NOMO-1 treated with dmso at 0.1 percent for 144 hours (cell line): ENCODE measurements around the gene CRABP1.
A peak's percentile ranks its signal among the peaks of the same experiment; 100 is the strongest.

ENCODE experiments used
- DNase-seq: peaks from one replicate; lab custom pipeline; 2025; ENCODE audit not compliant: unreplicated experiment; lab: John Stamatoyannopoulos, UW

The CRABP1 gene

GRCh38 chr15:78316283-78317083 lies 23.7 kb upstream of the CRABP1 start:
- DNase-seq, result no peak

DNA sequence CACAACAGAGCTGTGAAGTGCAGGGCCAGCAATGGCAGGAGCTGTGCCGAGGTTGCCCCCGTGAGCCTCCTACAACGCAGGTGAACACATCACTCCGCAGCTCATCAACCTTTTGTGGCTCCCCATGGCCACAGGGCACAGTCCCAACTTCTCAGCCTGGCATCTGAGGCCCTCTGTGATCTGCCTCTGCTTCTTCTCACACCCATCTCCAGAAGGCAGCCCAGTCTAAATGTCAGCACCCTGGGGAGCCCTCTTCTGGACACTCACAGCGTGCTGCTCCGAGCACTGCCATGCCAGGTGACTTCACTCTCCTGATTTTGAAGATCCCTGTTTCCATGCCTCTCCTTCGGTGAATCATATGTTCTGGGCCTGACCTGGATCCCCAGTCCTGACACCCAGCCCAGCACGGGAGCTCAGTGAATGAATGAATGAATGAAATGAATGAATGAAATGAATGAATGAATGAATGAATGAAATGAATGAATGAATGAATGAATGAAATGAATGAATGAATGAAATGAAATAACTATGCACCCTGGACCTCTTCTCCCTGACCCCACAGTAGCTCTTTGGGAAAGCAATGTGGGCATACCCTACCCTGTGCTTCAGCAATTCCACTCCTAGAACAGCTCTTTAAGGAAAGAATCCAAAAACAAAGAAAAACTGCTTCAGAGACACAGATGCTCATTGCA lies 22.9 kb upstream of the CRABP1 start:
- no peak for DNase-seq

DNA sequence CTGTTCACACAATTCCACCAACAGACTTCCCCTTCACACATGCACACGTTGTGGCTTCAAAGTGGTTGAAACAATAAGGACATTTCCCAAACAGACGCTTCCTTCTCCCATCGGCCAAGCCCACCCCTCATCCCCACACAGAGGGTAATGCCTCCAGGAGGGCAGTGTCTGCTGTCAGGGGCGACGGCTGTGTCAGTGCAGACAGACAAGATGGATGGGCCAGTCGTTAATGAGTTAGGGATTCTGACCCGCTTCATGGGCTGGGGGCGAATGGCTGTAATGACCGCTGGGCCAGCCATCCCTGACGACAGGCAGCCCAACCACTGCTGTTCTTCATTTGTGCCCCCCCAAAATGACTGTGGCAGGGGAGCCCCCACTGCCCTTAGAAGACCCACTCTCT lies 20.6 kb upstream of the CRABP1 start:
- no peak for DNase-seq

- DNase-seq, result no peak
These were observed 20.0 kb upstream of the CRABP1 start for GRCh38 chr15:78320183-78320582.

- DNase-seq, result no peak
These were observed 19.0 kb upstream of the CRABP1 start for GRCh38 chr15:78321041-78321570.

DNA sequence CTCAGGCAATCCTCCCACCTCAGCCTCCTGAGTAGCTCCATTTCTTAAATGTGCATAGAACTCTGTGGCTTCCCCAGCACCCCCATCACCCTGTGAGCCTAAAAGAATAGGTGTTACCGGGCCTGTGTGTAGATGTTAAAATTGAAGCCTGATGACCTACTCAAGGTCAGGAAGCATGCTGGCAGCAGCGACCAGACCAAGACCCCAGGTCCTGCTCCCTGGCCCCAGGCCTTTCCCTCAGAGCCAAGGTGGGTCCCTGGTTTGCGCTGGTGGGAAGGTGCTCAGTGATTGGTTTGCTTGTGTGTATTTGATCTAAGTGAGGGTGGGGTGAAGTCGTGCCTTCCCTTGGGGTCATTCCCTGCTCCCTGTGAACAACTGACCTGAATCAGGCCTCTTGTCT lies 18.4 kb upstream of the CRABP1 start:
- no peak for DNase-seq

DNA sequence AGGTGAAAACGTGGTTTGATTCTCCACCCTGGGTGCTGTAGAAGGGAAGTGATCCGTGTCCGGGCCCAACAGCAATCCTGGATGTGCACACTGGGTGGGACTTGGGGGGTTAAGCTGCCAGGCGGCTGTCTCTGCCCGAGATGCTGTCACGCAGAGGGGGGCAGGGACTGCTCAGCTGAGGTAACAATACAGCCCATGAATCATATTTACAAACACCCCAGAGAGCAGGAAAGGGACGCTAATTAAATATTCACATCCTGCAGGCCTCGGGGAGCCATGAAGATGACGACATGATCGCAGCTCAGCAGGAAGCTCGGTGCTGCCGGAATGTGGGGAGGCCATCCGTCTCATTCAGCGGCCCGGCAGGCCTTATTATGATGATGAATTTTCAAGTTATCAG lies 17.9 kb upstream of the CRABP1 start:
- DNase-seq, result no peak

- peak; percentile 29 for DNase-seq
These were observed 17.2 kb upstream of the CRABP1 start for GRCh38 chr15:78322724-78323521.

DNA sequence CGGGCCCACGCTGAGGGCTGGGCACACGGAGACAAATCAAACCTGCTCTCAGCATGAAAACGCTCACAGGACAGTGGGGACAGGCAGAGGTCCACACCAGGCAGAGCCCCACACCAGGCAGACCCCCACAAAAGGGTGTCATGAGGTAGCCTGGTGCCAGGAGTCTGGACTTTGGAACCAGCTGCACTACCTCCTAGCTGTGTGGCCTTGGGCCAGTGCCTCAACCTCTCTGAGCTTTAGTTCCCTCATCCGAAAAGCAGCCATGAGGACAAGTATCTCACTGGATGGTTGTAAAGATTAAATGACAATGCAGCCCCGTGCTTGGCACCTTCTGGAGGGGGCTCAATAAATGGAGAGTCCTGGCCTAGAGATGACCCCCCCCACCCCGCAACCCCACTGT lies 16.5 kb upstream of the CRABP1 start:
- DNase-seq, result no peak

GRCh38 chr15:78324144-78324543 lies 16.0 kb upstream of the CRABP1 start:
- DNase-seq, result no peak

GRCh38 chr15:78325092-78325843 lies 14.9 kb upstream of the CRABP1 start:
- no peak for DNase-seq

GRCh38 chr15:78327466-78327865 lies 12.7 kb upstream of the CRABP1 start:
- DNase-seq, result no peak

DNA sequence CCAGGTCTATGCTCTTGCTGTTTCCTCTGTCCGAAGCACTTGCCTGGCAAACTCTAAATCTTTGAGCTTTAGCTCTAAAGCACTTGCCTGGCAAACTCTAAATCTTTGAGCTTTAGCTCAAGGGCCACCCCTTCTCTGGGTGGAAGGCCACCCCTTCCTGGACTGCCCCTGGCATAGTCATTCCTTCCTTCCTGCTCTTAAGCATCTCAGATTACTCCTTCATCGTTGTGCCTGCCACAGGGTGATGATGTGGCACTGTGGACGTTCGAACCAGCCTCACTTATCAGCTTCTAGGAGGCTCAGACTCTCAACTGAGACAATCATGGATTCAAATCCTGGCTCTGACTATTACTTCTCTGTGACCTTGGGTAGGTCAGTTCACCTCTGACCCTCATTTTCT lies 10.5 kb upstream of the CRABP1 start:
- no peak for DNase-seq

GRCh38 chr15:78334845-78335244 lies 5.3 kb upstream of the CRABP1 start:
- DNase-seq, result no peak

GRCh38 chr15:78335985-78336384 lies 4.2 kb upstream of the CRABP1 start:
- no peak for DNase-seq

DNA sequence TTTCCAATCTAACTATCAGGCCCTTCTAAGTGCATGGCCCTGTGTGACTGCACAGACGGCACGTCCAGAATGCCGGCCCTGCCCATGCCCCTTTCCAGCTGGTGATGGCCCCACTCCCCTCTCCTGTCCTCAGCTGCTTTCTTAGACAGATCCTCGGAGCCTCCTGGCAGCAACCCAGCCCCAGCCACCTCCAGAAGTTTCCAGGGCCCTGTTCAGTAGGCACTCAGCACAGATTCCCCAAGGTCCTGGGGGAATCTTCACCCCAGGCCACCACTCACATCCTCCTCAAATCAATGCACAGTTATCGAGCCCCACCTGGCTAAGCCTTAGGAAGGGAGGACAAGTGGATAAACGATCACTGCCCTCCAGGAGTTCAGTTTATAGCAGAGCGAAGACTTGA lies 1.4 kb upstream of the CRABP1 start:
- no peak for DNase-seq

DNA sequence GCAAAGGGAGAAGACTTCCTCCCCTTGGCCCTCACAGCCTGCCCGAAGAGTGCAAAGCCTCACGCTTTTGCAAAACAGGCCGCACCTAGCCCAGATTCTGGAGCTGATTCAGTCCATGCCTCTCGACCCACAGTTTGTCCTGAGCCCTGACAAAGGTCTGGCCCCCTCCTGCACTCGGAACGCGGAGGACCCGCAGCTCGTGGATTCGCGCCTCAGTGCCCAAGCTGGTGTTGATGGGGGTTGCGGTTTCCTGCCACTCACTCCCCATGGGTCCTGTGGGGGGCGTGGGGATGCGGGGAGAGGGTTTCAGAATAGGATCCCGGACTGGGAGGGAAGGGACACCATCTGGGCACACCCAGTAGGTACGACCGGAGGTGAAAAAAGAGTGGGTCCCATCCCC lies 594 bp upstream of the CRABP1 start:
- no peak for DNase-seq

DNA sequence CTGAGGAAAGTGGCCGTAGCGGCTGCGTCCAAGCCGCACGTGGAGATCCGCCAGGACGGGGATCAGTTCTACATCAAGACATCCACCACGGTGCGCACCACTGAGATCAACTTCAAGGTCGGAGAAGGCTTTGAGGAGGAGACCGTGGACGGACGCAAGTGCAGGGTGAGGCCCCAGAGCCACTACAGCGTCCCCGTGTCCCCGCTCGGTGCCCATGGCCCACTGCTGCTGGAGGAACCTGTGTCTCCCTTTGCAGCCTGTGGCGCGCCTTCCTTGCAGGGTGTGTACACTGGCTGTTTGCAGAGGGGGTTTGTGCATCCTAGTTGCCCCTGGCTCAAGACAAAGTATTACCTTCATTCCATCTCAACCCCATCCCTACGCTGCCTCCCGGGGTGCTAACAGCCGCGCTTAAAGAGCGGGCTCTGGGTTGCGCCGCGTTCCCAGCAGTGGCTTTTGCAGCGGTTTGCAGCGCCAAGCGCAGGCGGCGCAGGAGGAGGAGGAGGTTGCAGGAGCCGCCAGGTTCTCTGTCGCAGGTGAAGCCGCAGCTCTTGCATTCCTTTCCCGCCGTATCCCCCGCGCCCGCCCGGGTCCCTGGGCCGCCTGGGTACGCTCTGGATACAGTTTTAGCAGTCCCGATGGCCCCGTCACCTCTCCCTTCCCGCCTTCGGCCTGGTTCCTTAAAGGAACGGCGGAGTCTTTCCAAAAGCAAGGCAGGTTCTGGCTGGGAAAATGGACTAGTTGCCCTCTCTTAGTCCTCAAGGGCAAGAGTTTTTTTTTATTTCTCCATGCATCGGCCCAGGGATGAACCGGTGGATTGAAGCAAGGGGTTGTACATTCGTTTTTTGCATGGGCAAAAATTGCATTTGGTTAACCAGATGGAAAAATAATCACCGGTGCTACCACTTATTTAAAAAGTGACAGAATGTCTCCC lies 1.2 kb downstream of the CRABP1 start:
- no peak for DNase-seq

GRCh38 chr15:78342021-78342420 lies 1.9 kb downstream of the CRABP1 start:
- DNase-seq, result no peak
